HG02623 (cell line): Measurements from ENCODE around the gene CHRNE.
"Not testable (repeated sequence)": the region's sequence is repeated elsewhere in the genome, so short reads cannot be mapped to it uniquely, and the experiment has no call there.

Source experiments
- ATAC-seq: cut with Tn5 transposase; IDR thresholded peaks from one replicate; pipeline ENCODE4 v1.9.1; 2021; ENCODE audit warnings: moderate library complexity; ENCODE audit not compliant: unreplicated experiment

CHRNE gene

GRCh38 chr17:4857347-4857746, 45.6 kb downstream of the CHRNE start:
- not testable (repeated sequence) for ATAC-seq

- no peak for ATAC-seq
These were observed 46.0 kb downstream of the CHRNE start for GRCh38 chr17:4856937-4857314.

- no peak for ATAC-seq
These were observed 46.5 kb downstream of the CHRNE start for GRCh38 chr17:4856271-4856936.

GRCh38 chr17:4854111-4854681, 48.7 kb downstream of the CHRNE start:
- no peak for ATAC-seq

GRCh38 chr17:4853208-4853671, 49.7 kb downstream of the CHRNE start:
- no peak for ATAC-seq

GRCh38 chr17:4852567-4853207, 50.2 kb downstream of the CHRNE start:
- ATAC-seq = no peak

- no peak for ATAC-seq
These were observed 51.8 kb downstream of the CHRNE start for GRCh38 chr17:4851084-4851483.

GRCh38 chr17:4850246-4850645, 52.7 kb downstream of the CHRNE start:
- ATAC-seq = no peak

GRCh38 chr17:4849011-4849536, 53.8 kb downstream of the CHRNE start:
- no peak for ATAC-seq
